GM23338 (cell line): ENCODE data around the gene XRRA1. TPM values are rescaled to one million over a fixed set of nuclear protein-coding genes. Genes with fewer than 3 reads are reported as not detected.

Source experiments
- ATAC-seq: fragments of 200-7000 bp; cut with Tn5 transposase; 3 replicates; pipeline ENCODE4 v1.9.1; 2020
- DNase-seq: peaks from one replicate; pipeline ENCODE4 v3.0.0-alpha.2; 2015; ENCODE audit warnings: low spot score
- H2AFZ ChIP-seq: fragments of 200-600 bp; sonication (generic); 2 replicates; pipeline ENCODE4 v1.8.0; 2016; ENCODE audit warnings: antibody characterized with exemption, mild to moderate bottlenecking, moderate library complexity
- H3F3A ChIP-seq: fragments of 200-600 bp; sonication (generic); replicated peaks from 2 replicates; pipeline ENCODE4 v1.8.0; 2017; ENCODE audit warnings: antibody characterized with exemption, mixed run types, low read depth
- H3K27ac ChIP-seq: fragments of 200-600 bp; sonication (generic); 2 replicates; pipeline ENCODE4 v1.6.1; 2016; ENCODE audit warnings: low read depth
- H3K27me3 ChIP-seq: fragments of 200-600 bp; sonication (generic); 2 replicates; pipeline ENCODE4 v1.8.0; 2016; ENCODE audit warnings: mild to moderate bottlenecking, mixed run types, moderate library complexity; ENCODE audit not compliant: insufficient read depth
- H3K36me3 ChIP-seq: fragments of 200-600 bp; sonication (generic); 2 replicates; pipeline ENCODE4 v1.8.0; 2016; ENCODE audit warnings: mild to moderate bottlenecking; ENCODE audit not compliant: insufficient read depth
- H3K4me1 ChIP-seq: fragments of 200-600 bp; sonication (generic); 2 replicates; pipeline ENCODE4 v1.8.0; 2016; ENCODE audit warnings: mild to moderate bottlenecking, moderate library complexity; ENCODE audit not compliant: insufficient read depth
- H3K4me2 ChIP-seq: fragments of 200-600 bp; sonication (generic); 2 replicates; pipeline ENCODE4 v1.7.1; 2017; ENCODE audit warnings: mixed run types
- H3K4me3 ChIP-seq: fragments of 200-600 bp; sonication (generic); 2 replicates; pipeline ENCODE4 v1.6.1; 2016; ENCODE audit warnings: mixed run types
- H3K79me2 ChIP-seq: fragments of 200-600 bp; sonication (generic); replicated peaks from 2 replicates; pipeline ENCODE4 v1.8.0; 2017; ENCODE audit warnings: mild to moderate bottlenecking; ENCODE audit not compliant: insufficient read depth
- H3K9me2 ChIP-seq: fragments of 200-600 bp; sonication (generic); 2 replicates; pipeline ENCODE4 v1.8.0; 2017; ENCODE audit not compliant: insufficient read depth
- H4K20me1 ChIP-seq: fragments of 200-600 bp; sonication (generic); replicated peaks from 2 replicates; pipeline ENCODE4 v1.8.0; 2017; ENCODE audit warnings: mild to moderate bottlenecking; ENCODE audit not compliant: insufficient read depth
- H3K27ac Mint-ChIP-seq: 2 replicates; pipeline ENCODE4 v1.8.0; 2020; ENCODE audit warnings: inconsistent platforms, mild to moderate bottlenecking, moderate library complexity, mixed read lengths
- H3K27me3 Mint-ChIP-seq: 3 replicates; pipeline ENCODE4 v1.8.0; 2022; ENCODE audit warnings: low read depth, mild to moderate bottlenecking, moderate library complexity, mixed read lengths, inconsistent platforms; ENCODE audit not compliant: insufficient read depth, poor library complexity
- H3K36me3 Mint-ChIP-seq: 3 replicates; pipeline ENCODE4 v1.8.0; 2021; ENCODE audit warnings: low read depth, mild to moderate bottlenecking, inconsistent platforms, moderate library complexity, mixed read lengths
- H3K4me1 Mint-ChIP-seq: 3 replicates; pipeline ENCODE4 v1.8.0; 2020; ENCODE audit warnings: mild to moderate bottlenecking, inconsistent platforms, mixed read lengths
- H3K4me3 Mint-ChIP-seq: 3 replicates; pipeline ENCODE4 v1.8.0; 2021; ENCODE audit warnings: moderate library complexity, mild to moderate bottlenecking, inconsistent platforms, mixed read lengths
- H3K9me3 Mint-ChIP-seq: 3 replicates; pipeline ENCODE4 v1.8.0; 2020; ENCODE audit warnings: moderate library complexity, mild to moderate bottlenecking, inconsistent platforms, mixed read lengths
- CREB1 ChIP-seq: fragments of 250-450 bp; sonication (Bioruptor Pico); IDR thresholded peaks from 2 replicates; pipeline ENCODE4 v1.5.0; 2020; ENCODE audit warnings: low read depth, mild to moderate bottlenecking, moderate library complexity
- ETS1 ChIP-seq: IDR thresholded peaks from 2 replicates; pipeline ENCODE4 v1.6.1; 2016; ENCODE audit warnings: antibody characterized with exemption
- EZH2 ChIP-seq: fragments of 200-600 bp; sonication (generic); IDR thresholded peaks from one replicate; pipeline ENCODE4 v1.8.0; 2017; ENCODE audit warnings: antibody characterized with exemption, mild to moderate bottlenecking, low read depth; ENCODE audit not compliant: unreplicated experiment
- JUNB ChIP-seq: IDR thresholded peaks from one replicate; pipeline ENCODE4 v1.6.1; 2016; ENCODE audit warnings: antibody characterized with exemption; ENCODE audit not compliant: unreplicated experiment
- NANOG ChIP-seq: IDR thresholded peaks from 2 replicates; pipeline ENCODE4 v1.6.1; 2016; ENCODE audit warnings: antibody characterized with exemption, borderline replicate concordance
- POLR2AphosphoS5 ChIP-seq: IDR thresholded peaks from 2 replicates; pipeline ENCODE4 v1.6.1; 2016; ENCODE audit warnings: antibody characterized with exemption, low read depth
- REST ChIP-seq: IDR thresholded peaks from one replicate; pipeline ENCODE4 v1.6.1; 2018; ENCODE audit warnings: antibody characterized with exemption; ENCODE audit not compliant: unreplicated experiment
- STAT1 ChIP-seq: IDR thresholded peaks from one replicate; pipeline ENCODE4 v1.6.1; 2016; ENCODE audit warnings: antibody characterized with exemption; ENCODE audit not compliant: unreplicated experiment
- ZNF114 ChIP-seq: fragments of 250-450 bp; sonication (Bioruptor Pico); IDR thresholded peaks from 2 replicates; pipeline ENCODE4 v1.5.0; 2020; ENCODE audit warnings: mild to moderate bottlenecking, moderate library complexity
- polyA plus RNA-seq: library from polyadenylated mRNA; unstranded; fragments of >200 nt; fragmentation: Nextera tagmentation; extraction: Ambion mirVana; gene quantifications from 2 replicates; pipeline ENCODE4 v1.2.1, GENCODE V29; 2016
- total RNA-seq: library from RNA; depleted of rRNA; stranded (reverse); fragments of >200 nt; shearing (Covaris generic); gene quantifications from 2 replicates; pipeline ENCODE4 v1.2.3, GENCODE V29; 2014
- TF ChIP-seq, protein P1 (sequence below): fragments of 250-450 bp; sonication (Bioruptor Pico); IDR thresholded peaks from 2 replicates; pipeline ENCODE4 v1.5.0; 2020; ENCODE audit warnings: mild to moderate bottlenecking, moderate library complexity

Gene XRRA1
- total and polyA plus RNA-seq, 2 experiments from 2014 or later: 4.9 to 5.4 TPM

GRCh38 chr11:74839971-74840370 is 108.9 kb downstream of the XRRA1 start:
- Mint-ChIP-seq H3K9me3 (no peaks in the 10 kb centered on the region; the same call in 2 of the 3 replicates), H3K36me3 (peaks cover 16% of the 10 kb centered on the region), H3K4me1 (peaks cover 5% of the 10 kb centered on the region; the same call in 2 of the 3 replicates), H3K27ac (no peak overlapping the region), H3K27me3 (peaks cover 9% of the 10 kb centered on the region), H3K4me3 (no peak overlapping the region)
- Histone ChIP-seq H2AFZ (no peak overlapping the region), H3K27ac (no peak overlapping the region; the same call in 1 of the 2 replicates), H3K4me3 (no peak overlapping the region), H3F3A (no peaks in the 10 kb centered on the region), H3K27me3 (no peaks in the 10 kb centered on the region), H3K36me3 (peaks cover 15% of the 10 kb centered on the region; the same call in 1 of the 2 replicates), H3K4me2 (no peak overlapping the region), H3K79me2 (no peaks in the 10 kb centered on the region), H4K20me1 (no peaks in the 10 kb centered on the region; the same call in 1 of the 2 replicates), H3K9me2 (no peaks in the 10 kb centered on the region), H3K4me1 (no peaks in the 10 kb centered on the region)
- ATAC-seq (no peak), DNase-seq (no peak)
- TF ChIP-seq ETS1 (no peak), POLR2AphosphoS5 (no peak), EZH2 (no peak)

DNA sequence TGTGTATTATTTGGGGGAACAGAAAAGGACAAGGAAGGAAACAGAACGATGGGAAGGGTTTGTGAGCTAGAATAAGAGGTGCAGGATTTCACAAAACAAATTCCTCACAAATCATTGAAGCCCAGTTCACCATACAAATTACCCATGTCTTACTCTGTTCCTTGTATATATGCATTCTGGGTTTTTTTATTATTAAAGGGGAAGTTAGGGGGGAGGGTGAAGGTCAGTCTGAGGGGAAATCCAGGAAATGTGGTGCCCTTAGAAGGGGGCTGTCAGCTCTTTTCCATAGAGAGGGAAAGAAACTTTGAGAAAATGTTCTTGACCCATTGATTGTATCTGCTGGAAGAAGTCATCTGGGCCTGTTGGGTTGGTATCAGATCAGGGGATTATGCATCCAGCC is 109.4 kb downstream of the XRRA1 start:
- no peaks in the 10 kb centered on the region for H3K79me2 ChIP-seq
- DNase-seq: no peak
- H3K27me3 ChIP-seq: no peaks in the 10 kb centered on the region
- no peak overlapping the region for H3K4me2 ChIP-seq
- no peaks in the 10 kb centered on the region for H3K4me1 ChIP-seq
- H3F3A ChIP-seq: no peaks in the 10 kb centered on the region
- Mint-ChIP-seq H3K4me1 (peaks cover 5% of the 10 kb centered on the region; the same call in 2 of the 3 replicates), H3K36me3 (peaks cover 19% of the 10 kb centered on the region), H3K9me3 (no peaks in the 10 kb centered on the region; the same call in 2 of the 3 replicates), H3K4me3 (no peak overlapping the region), H3K27me3 (peaks cover 9% of the 10 kb centered on the region), H3K27ac (peak overlapping the region; percentile 82; the same call in 1 of the 2 replicates)
- no peak overlapping the region for H3K4me3 ChIP-seq
- peaks cover 15% of the 10 kb centered on the region; the same call in 1 of the 2 replicates for H3K36me3 ChIP-seq
- no peaks in the 10 kb centered on the region; the same call in 1 of the 2 replicates for H4K20me1 ChIP-seq
- ATAC-seq: no peak
- H2AFZ ChIP-seq: no peak overlapping the region
- H3K9me2 ChIP-seq: no peaks in the 10 kb centered on the region
- H3K27ac ChIP-seq: no peak overlapping the region
- TF ChIP-seq NANOG (no peak), CREB1 (CRISPR knock-in tag) (no peak), EZH2 (no peak), JUNB (no peak), ZNF114 (no peak), STAT1 (no peak), REST (no peak), ETS1 (no peak)
- TF ChIP-seq, protein P1, sequence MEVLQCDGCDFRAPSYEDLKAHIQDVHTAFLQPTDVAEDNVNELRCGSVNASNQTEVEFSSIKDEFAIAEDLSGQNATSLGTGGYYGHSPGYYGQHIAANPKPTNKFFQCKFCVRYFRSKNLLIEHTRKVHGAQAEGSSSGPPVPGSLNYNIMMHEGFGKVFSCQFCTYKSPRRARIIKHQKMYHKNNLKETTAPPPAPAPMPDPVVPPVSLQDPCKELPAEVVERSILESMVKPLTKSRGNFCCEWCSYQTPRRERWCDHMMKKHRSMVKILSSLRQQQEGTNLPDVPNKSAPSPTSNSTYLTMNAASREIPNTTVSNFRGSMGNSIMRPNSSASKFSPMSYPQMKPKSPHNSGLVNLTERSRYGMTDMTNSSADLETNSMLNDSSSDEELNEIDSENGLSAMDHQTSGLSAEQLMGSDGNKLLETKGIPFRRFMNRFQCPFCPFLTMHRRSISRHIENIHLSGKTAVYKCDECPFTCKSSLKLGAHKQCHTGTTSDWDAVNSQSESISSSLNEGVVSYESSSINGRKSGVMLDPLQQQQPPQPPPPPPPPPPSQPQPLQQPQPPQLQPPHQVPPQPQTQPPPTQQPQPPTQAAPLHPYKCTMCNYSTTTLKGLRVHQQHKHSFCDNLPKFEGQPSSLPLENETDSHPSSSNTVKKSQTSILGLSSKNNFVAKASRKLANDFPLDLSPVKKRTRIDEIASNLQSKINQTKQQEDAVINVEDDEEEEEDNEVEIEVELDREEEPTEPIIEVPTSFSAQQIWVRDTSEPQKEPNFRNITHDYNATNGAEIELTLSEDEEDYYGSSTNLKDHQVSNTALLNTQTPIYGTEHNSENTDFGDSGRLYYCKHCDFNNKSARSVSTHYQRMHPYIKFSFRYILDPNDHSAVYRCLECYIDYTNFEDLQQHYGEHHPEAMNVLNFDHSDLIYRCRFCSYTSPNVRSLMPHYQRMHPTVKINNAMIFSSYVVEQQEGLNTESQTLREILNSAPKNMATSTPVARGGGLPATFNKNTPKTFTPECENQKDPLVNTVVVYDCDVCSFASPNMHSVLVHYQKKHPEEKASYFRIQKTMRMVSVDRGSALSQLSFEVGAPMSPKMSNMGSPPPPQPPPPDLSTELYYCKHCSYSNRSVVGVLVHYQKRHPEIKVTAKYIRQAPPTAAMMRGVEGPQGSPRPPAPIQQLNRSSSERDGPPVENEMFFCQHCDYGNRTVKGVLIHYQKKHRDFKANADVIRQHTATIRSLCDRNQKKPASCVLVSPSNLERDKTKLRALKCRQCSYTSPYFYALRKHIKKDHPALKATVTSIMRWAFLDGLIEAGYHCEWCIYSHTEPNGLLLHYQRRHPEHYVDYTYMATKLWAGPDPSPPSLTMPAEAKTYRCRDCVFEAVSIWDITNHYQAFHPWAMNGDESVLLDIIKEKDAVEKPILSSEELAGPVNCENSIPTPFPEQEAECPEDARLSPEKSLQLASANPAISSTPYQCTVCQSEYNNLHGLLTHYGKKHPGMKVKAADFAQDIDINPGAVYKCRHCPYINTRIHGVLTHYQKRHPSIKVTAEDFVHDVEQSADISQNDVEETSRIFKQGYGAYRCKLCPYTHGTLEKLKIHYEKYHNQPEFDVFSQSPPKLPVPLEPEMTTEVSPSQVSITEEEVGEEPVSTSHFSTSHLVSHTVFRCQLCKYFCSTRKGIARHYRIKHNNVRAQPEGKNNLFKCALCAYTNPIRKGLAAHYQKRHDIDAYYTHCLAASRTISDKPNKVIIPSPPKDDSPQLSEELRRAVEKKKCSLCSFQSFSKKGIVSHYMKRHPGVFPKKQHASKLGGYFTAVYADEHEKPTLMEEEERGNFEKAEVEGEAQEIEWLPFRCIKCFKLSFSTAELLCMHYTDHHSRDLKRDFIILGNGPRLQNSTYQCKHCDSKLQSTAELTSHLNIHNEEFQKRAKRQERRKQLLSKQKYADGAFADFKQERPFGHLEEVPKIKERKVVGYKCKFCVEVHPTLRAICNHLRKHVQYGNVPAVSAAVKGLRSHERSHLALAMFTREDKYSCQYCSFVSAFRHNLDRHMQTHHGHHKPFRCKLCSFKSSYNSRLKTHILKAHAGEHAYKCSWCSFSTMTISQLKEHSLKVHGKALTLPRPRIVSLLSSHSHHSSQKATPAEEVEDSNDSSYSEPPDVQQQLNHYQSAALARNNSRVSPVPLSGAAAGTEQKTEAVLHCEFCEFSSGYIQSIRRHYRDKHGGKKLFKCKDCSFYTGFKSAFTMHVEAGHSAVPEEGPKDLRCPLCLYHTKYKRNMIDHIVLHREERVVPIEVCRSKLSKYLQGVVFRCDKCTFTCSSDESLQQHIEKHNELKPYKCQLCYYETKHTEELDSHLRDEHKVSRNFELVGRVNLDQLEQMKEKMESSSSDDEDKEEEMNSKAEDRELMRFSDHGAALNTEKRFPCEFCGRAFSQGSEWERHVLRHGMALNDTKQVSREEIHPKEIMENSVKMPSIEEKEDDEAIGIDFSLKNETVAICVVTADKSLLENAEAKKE (CRISPR knock-in tag): no peak
